ENCODE results near the gene DOK7. TPM values are rescaled to one million over a fixed set of nuclear protein-coding genes. Genes with fewer than 3 reads are reported as not detected.
"Not testable (repeated sequence)": the region's sequence is repeated elsewhere in the genome, so short reads cannot be mapped to it uniquely, and the experiment has no call there.

DOK7 gene
- polyA plus RNA-seq, 3 donors, result not detected

DNA sequence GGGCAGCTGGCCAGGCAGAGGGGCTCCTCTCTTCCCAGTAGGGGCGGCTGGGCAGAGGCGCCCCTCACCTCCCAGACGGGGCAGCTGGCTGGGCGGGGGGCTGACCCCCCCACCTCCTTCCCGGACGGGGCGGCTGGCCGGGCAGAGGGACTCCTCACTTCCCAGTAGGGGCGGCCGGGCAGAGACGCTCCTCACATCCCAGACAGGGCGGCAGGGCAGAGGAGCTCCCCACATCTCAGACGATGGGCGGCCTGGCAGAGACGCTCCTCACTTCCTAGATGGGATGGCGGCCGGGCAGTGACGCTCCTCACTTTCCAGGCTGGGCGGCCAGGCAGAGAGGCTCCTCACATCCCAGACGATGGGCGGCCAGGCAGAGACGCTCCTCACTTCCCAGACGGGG, 75.8 kb downstream of the DOK7 start:
- H3K4me1 Mint-ChIP-seq; intact Hi-C loops (cut with micrococcal nuclease); H3K27me3 ChIP-seq (ENCODE audit: control insufficient read depth in 2 of 2, insufficient read depth in 2 of 2, low read length in 2 of 2); H3K4me3 ChIP-seq (replicated peaks in 1 of 3; ENCODE audit: low read depth in 2 of 3, low read length in 3 of 3); H3K27ac ChIP-seq (ENCODE audit: low read depth in 1 of 2, low read length in 2 of 2); H3K9me3 ChIP-seq (replicated peaks in 1 of 2; ENCODE audit: control insufficient read depth in 1 of 2, insufficient read depth in 1 of 2, low read length in 2 of 2); H3K4me2 ChIP-seq (replicated peaks; ENCODE audit: extremely low read depth, low read length, poor library complexity, severe bottlenecking); H3K4me1 ChIP-seq (ENCODE audit: control insufficient read depth in 1 of 2, insufficient read depth in 2 of 2, low read length in 2 of 2); H3K36me3 ChIP-seq (replicated peaks in 1 of 2; ENCODE audit: control insufficient read depth in 1 of 2, insufficient read depth in 2 of 2, low read length in 2 of 2); DNase-seq; H3K36me3 Mint-ChIP-seq; H3K27ac Mint-ChIP-seq; H2AFZ ChIP-seq (ENCODE audit: insufficient read depth, low read depth, low read length, poor library complexity, severe bottlenecking); H3K79me2 ChIP-seq (ENCODE audit: insufficient read depth, low read length); H3K4me3 Mint-ChIP-seq; H4K20me1 ChIP-seq (ENCODE audit: insufficient read depth, low read length); H3K9ac ChIP-seq (ENCODE audit: insufficient read depth, low read length, poor library complexity, severe bottlenecking): not testable (repeated sequence)
- 98% methylated on average over 8 of the region's 23 CpGs for WGBS (ENCODE audit: insufficient coverage)
- Mint-ChIP-seq H3K9me3 (peaks cover 6 to 25% (median 18%) of the 10 kb centered on the region in 7 donors), H3K27me3 (ENCODE audit: low read depth in 3 of 3) (peaks cover 0 to 12% (median 5%) of the 10 kb centered on the region in 3 donors)

DNA sequence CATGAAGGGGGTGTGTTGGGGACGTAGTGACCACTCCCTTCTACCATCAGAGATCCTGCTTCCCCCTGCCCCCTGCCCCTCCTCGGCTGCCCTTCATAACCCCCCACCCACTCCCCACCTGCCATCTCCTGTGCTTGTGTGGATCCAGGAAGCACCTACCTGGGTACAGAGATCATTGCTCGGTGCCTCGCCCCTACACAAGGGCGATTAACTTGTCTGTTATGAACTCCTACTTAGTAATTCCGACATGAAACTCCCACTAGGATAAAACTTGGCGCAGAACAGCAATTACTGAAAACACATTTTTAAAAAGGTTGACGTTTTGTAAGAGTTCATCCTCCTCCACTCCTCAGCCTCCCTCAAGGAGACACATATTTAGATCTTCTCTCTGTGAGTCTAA, 80.3 kb downstream of the DOK7 start:
- H3K27ac Mint-ChIP-seq; H3K9me3 ChIP-seq (replicated peaks in 1 of 2; ENCODE audit: control insufficient read depth in 1 of 2, insufficient read depth in 1 of 2, low read length in 2 of 2); H3K79me2 ChIP-seq (ENCODE audit: insufficient read depth, low read length); H2AFZ ChIP-seq (ENCODE audit: insufficient read depth, low read depth, low read length, poor library complexity, severe bottlenecking); H3K4me3 Mint-ChIP-seq; H3K4me1 Mint-ChIP-seq; DNase-seq; H3K27ac ChIP-seq (ENCODE audit: low read depth in 1 of 2, low read length in 2 of 2); intact Hi-C loops (cut with micrococcal nuclease); H3K4me2 ChIP-seq (replicated peaks; ENCODE audit: extremely low read depth, low read length, poor library complexity, severe bottlenecking); H3K9ac ChIP-seq (ENCODE audit: insufficient read depth, low read length, poor library complexity, severe bottlenecking); H3K4me1 ChIP-seq (ENCODE audit: control insufficient read depth in 1 of 2, insufficient read depth in 2 of 2, low read length in 2 of 2); H3K4me3 ChIP-seq (replicated peaks in 1 of 3; ENCODE audit: low read depth in 2 of 3, low read length in 3 of 3); H3K27me3 Mint-ChIP-seq (ENCODE audit: low read depth in 3 of 3); H3K36me3 Mint-ChIP-seq; H3K27me3 ChIP-seq (ENCODE audit: control insufficient read depth in 2 of 2, insufficient read depth in 2 of 2, low read length in 2 of 2); H3K36me3 ChIP-seq (replicated peaks in 1 of 2; ENCODE audit: control insufficient read depth in 1 of 2, insufficient read depth in 2 of 2, low read length in 2 of 2); H4K20me1 ChIP-seq (ENCODE audit: insufficient read depth, low read length): not testable (repeated sequence)
- H3K9me3 Mint-ChIP-seq, result peaks cover 2 to 13% (median 8%) of the 10 kb centered on the region in 7 donors
- WGBS (ENCODE audit: insufficient coverage), result 100% methylated on average over 3 of the region's 8 CpGs

Other genes starting within 250 kb of the DOK7 start
- under 1 TPM in 1 of 3 donors, not detected in 2; 0.52 TPM for gene MSANTD1, start 214.1 kb upstream of the DOK7 start, polyA plus RNA-seq
- gene RGS12, start 170.3 kb upstream of the DOK7 start, polyA plus RNA-seq, result 10 to 100 TPM in 1 of 3 donors, 1 to 10 TPM in 1, under 1 TPM in 1; 0.75 to 15.3 (median 2.7) TPM
- gene HGFAC, start 21.3 kb upstream of the DOK7 start, polyA plus RNA-seq, result under 1 TPM in 1 of 3 donors, not detected in 2; 0.17 TPM
- gene LRPAP1, start 69.1 kb downstream of the DOK7 start, polyA plus RNA-seq, result 100 to 1,000 TPM; 169 to 204 (median 180) TPM

Measured in CD14-positive monocyte (primary cell).